ENCODE data around the gene TSPAN9. TPM values are rescaled to one million over a fixed set of nuclear protein-coding genes. Genes with fewer than 3 reads are reported as not detected.

The TSPAN9 gene
- total RNA-seq, 4 donors from 2014 or later: 27.9 to 49.1 (median 42.0) TPM

DNA sequence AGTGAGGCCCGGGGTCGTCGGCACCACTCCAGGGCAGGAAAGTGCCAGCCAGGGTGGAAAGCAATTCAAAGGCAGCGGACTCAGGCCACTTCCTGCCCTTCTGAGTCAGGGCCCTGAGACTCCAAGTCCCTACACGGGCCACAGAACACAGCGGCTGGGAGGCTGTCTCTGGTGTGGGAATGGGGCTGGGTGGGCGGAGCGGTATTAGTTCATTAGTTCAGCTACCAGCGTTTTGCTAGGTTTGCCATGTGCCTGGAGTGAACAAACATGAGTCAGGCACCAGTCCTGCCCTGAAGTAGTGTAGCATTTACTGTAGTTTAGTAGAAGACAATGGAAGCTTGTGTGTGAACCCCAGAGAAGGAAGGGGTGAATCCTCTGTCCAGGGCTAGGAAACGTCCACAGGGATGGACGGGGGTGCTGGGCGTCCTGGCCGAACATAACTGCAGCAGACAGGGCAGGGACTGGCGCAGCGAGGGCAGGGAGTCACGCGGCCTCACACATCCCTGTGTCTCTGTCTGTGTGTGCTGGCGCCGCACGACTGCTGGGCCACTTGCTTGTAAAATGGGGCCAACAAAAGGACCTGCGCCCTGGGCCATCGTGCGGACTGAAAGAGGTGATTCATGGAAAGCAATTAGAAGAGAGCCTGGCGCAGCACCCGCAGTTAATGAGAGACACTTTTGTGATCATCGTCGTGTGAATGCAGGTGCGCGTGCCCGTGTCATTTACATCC lies 227.4 kb downstream of the TSPAN9 start:
- no peak for DNase-seq (ENCODE audit: low spot score in 2 of 2)
- intact Hi-C loops (cut with DNase I; ENCODE audit: low total_unique reads): loop anchor here (5.0 to 10.0 kb wide), 2 partner anchors 470 to 498 kb away; no protein-coding TSS in a partner anchor
- TF ChIP-seq, protein P1, sequence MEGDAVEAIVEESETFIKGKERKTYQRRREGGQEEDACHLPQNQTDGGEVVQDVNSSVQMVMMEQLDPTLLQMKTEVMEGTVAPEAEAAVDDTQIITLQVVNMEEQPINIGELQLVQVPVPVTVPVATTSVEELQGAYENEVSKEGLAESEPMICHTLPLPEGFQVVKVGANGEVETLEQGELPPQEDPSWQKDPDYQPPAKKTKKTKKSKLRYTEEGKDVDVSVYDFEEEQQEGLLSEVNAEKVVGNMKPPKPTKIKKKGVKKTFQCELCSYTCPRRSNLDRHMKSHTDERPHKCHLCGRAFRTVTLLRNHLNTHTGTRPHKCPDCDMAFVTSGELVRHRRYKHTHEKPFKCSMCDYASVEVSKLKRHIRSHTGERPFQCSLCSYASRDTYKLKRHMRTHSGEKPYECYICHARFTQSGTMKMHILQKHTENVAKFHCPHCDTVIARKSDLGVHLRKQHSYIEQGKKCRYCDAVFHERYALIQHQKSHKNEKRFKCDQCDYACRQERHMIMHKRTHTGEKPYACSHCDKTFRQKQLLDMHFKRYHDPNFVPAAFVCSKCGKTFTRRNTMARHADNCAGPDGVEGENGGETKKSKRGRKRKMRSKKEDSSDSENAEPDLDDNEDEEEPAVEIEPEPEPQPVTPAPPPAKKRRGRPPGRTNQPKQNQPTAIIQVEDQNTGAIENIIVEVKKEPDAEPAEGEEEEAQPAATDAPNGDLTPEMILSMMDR (IDR thresholded peaks at IDR 0.05): no peak
- TF ChIP-seq POLR2A (IDR thresholded peaks at IDR 0.05): no peak
- WGBS, 2 donors: 71 to 76% methylated on average over 28 to 30 of the region's 30 CpGs
- no peak overlapping the region for H3K4me3 ChIP-seq (ENCODE audit: low read depth, poor library complexity, severe bottlenecking)

DNA sequence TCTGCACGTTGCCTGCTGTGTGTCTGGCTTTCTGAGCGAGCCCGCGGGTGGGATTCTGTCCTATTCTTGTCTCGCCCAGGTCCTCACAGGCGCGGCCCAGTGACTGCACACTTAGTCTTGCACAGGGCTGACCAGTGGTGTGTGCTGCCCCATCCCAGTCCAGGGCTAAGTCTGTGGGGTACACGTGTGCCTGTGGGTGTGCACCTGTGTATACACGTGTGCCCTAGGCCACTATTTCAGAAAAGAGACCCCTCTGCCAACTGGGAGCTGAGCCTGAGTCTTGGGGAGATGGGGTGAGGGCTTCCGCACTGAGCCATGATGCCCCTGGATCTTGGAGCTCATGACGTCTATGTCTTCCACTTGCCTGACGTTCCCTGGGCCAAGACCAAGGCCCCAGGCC lies 228.3 kb downstream of the TSPAN9 start:
- intact Hi-C loops (cut with DNase I; ENCODE audit: low total_unique reads): loop anchor here (10.0 kb wide), 1 partner anchor 469 kb away; no protein-coding TSS in a partner anchor

DNA sequence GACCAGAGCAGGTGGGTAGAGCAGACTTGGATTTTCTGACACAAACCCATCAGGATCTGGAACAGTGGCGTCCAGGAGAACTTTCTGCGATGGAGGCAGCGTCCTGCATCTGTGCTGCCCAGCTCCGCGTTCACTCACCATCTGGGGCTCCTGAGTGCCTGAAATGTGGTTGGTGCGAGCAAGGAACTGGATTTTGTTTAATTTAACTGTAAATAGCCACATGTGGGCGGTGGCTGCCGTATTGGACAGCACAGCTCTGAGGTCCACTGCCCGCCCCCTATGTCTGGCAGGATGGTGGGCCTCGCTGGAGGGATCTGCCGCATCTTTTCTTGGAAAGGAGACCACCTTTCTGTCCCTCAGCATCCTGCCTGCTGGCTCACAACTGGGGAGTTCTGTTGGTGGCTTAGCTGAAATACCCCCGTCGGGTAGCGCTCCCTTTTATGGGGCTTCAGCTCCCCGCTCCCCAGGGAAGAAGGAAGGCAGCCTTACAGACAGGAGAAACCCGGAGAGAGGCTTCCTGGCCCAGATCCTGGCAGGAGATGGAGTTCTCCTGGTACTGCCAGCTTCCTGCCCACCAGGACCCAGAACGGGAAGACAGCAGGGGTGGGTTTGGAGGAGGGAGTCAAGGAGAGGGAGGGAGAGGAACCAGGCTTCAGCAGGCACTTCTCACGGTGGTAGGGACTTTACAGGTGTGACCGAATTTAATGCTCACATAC lies 228.9 kb downstream of the TSPAN9 start:
- no peak for DNase-seq (ENCODE audit: low spot score in 2 of 2)
- WGBS, 2 donors: 92 to 93% methylated on average over 19 of the region's 19 CpGs
- TF ChIP-seq, protein P1 (IDR thresholded peaks at IDR 0.05): no peak
- TF ChIP-seq POLR2A (IDR thresholded peaks at IDR 0.05): no peak
- H3K4me3 ChIP-seq (ENCODE audit: low read depth, poor library complexity, severe bottlenecking): no peak overlapping the region
- intact Hi-C loops (cut with DNase I; ENCODE audit: low total_unique reads): loop anchor here (10.0 kb wide), 1 partner anchor 469 kb away; no protein-coding TSS in a partner anchor

More for the DNA sequence above, 228.3 kb downstream of the TSPAN9 start:
- TF ChIP-seq, protein P1 (IDR thresholded peaks at IDR 0.05): no peak
- no peak for TF ChIP-seq POLR2A (IDR thresholded peaks at IDR 0.05)
- H3K4me3 ChIP-seq (ENCODE audit: low read depth, poor library complexity, severe bottlenecking): no peak overlapping the region
- DNase-seq (ENCODE audit: low spot score in 2 of 2): no peak
- WGBS, 2 donors: 89 to 95% methylated on average over 6 to 11 of the region's 12 CpGs

DNA sequence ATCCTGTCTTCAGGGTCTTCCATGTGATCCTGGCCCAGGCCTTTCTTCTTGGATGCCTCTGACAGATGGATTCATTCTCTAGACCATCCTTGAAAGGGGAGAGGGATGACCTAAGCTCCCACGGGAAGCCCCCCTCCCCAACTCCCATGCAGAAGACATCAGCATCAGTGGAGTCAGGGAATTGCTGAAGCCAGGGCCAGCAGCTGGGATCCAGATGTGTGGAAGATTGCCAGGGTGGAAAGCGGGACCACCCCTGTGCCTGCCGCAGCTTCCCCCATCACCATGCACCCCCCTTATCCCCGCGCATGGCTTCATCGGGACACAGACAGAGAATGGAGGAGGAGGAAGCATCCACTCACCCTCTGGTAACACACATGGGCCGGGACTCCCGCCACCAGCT lies 230.2 kb downstream of the TSPAN9 start:
- intact Hi-C loops (cut with DNase I; ENCODE audit: low total_unique reads): loop anchor here (10.0 kb wide), 1 partner anchor 467 kb away; no protein-coding TSS in a partner anchor
- DNase-seq (ENCODE audit: low spot score in 2 of 2): no peak
- TF ChIP-seq, protein P1 (IDR thresholded peaks at IDR 0.05): no peak
- no peak for TF ChIP-seq POLR2A (IDR thresholded peaks at IDR 0.05)
- no peak overlapping the region for H3K4me3 ChIP-seq (ENCODE audit: low read depth, poor library complexity, severe bottlenecking)
- 36 to 76% methylated on average over 8 of the region's 8 CpGs for WGBS, 2 donors

DNA sequence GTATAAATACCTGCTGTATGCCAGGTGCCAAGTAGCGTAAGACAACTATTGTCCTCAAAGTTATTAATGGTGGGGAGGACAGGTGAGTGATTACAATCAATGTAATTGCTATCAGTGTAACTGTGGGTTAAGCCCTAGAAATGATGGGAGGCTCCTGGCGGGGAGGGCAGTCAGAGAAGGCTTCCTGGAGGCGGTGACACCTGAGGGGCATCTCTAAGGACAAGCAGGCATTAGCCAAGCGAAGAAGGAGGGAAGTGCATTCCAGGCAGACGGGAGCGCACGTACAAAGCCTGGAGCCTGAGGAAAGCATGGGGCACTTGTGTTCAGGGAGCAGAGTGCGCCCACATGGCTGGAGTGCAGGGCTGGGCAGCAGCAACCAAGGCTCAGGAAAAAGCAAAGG lies 230.9 kb downstream of the TSPAN9 start:
- no peak overlapping the region for H3K4me3 ChIP-seq (ENCODE audit: low read depth, poor library complexity, severe bottlenecking)
- TF ChIP-seq POLR2A (IDR thresholded peaks at IDR 0.05): no peak
- TF ChIP-seq, protein P1 (IDR thresholded peaks at IDR 0.05): no peak
- WGBS, 2 donors: 82 to 87% methylated on average over 8 of the region's 8 CpGs
- DNase-seq (ENCODE audit: low spot score in 2 of 2): no peak
- intact Hi-C loops (cut with DNase I; ENCODE audit: low total_unique reads): loop anchor here (10.0 kb wide), 1 partner anchor 467 kb away; no protein-coding TSS in a partner anchor

Measured in lower leg skin (tissue), 4 donors.